Hematopoietic multipotent progenitor cell treated with erythropoietin and hydrocortisone succinate and interleukin-3 and kit ligand, for 6 days (in vitro differentiated cells): ENCODE data around the gene FZR1.

Source experiments
- DNase-seq: peaks from one replicate; pipeline ENCODE4 v3.0.0-alpha.2; 2015

The FZR1 gene

DNA sequence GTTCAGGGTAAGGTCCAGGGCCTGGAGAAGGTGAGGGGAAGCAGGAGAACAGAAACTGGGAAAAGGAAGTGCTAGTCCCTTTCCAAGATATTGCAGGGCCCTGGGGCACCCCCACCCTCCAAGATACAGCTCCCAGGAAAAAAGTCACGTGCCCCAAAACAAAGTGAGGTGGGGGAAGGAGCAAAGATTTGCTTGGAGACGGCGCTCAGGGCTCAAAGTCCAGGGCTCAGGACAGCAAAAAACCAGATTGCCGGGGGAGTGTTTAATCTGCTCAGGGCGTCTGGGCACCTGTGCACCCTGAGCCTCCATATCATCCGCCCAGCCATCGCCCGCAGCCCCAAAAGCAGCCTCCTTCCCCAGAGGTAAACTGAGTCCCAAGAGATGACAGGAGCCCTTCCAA, 32.1 kb upstream of the FZR1 start:
- no peak for DNase-seq

- no peak for DNase-seq
Observed at GRCh38 chr19:3474614-3475013, 31.5 kb upstream of the FZR1 start.

- DNase-seq: no peak
Observed at GRCh38 chr19:3475449-3475848, 30.7 kb upstream of the FZR1 start.

GRCh38 chr19:3476830-3477229, 29.3 kb upstream of the FZR1 start:
- DNase-seq: no peak

GRCh38 chr19:3477506-3477905, 28.6 kb upstream of the FZR1 start:
- no peak for DNase-seq

GRCh38 chr19:3477951-3478350, 28.2 kb upstream of the FZR1 start:
- no peak for DNase-seq

DNA sequence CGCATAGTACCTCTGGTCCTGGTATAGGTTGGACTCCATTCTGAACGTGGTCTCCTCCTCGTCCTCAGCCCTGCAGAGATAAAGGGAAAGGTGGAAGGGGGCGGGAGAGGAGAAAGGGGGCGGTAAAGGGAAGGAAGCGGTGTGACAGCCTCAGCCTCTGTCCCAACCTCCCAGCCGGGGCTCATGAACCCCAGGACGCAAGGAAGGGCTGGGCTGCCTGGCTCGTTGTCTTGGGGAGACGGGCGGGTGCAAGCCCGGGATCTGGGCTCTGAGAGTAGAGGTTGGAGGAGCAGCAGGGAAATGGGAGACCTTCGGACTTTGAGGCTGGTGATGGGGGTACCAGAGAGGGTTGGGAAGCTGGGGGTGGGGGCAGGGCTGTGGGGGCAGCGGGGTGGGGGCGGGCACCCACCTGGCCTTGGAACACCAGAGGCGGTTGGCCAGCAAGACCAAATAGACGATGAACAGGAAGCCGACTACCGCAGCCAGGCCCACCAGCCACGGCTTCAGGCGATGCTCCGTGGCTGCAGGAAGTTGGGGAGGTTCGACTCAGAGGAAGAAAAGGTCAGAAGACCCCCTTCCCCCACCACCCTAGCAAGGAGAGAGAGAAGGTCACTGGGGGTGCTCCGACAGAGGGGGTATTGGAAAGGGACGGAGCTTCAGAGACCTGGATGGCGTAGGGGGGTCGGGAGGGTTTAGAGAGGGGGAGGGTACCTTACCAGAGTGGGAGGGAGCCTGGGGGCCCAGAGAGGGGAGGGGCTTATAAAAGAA, 27.5 kb upstream of the FZR1 start:
- DNase-seq: peak; percentile 64

- peak; percentile 95 for DNase-seq
Observed at GRCh38 chr19:3479177-3479833, 26.8 kb upstream of the FZR1 start.

- peak; percentile 72 for DNase-seq
Observed at GRCh38 chr19:3479834-3480215, 26.3 kb upstream of the FZR1 start.

- peak; percentile 43 for DNase-seq
Observed at GRCh38 chr19:3480383-3481091, 25.6 kb upstream of the FZR1 start, which contains the start of gene SMIM24. SMIM24 (minus strand) TSS chr19:3480525; CDS start chr19:3480463, 62 bp downstream.

DNA sequence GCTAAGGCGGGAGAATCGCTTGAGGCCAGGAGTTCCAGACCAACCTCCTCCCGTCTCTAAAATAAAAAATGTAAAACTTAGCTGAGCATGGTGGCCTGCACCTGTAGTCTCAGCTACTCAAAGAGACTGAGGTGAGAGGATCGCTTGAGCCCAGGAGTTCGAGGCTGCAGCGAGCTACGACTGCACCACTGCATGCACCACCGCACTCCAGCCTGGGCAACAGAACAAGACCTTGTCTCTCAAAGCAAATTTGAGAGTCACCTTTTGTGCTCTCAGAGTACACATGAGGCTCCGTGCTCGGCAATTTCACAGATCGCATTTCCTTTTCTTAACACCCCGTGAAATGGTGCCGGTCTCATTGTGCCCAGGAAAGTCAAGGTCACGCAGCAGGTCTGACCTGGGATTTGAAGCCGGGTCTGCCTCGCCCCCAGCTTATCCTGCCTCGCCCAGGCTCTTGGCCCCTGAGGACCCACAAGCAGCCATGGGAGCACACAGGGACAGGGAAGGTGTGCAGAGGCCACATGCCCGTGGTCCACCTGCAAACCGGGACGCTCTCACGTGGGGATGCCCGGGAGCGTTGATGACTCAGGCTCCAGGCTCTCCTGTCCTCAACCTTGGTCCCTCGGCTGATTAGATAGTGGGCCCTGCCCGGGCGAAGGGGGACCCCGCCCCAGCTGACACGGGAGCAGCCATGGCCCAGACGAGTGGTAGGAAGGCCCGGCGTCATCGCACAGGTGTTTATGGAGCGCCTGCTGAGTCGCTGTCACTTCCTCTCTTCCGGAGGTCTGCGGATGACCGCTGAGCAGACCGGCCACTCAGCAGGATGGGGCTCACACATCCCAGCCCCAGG, 24.6 kb upstream of the FZR1 start:
- no peak for DNase-seq

DNA sequence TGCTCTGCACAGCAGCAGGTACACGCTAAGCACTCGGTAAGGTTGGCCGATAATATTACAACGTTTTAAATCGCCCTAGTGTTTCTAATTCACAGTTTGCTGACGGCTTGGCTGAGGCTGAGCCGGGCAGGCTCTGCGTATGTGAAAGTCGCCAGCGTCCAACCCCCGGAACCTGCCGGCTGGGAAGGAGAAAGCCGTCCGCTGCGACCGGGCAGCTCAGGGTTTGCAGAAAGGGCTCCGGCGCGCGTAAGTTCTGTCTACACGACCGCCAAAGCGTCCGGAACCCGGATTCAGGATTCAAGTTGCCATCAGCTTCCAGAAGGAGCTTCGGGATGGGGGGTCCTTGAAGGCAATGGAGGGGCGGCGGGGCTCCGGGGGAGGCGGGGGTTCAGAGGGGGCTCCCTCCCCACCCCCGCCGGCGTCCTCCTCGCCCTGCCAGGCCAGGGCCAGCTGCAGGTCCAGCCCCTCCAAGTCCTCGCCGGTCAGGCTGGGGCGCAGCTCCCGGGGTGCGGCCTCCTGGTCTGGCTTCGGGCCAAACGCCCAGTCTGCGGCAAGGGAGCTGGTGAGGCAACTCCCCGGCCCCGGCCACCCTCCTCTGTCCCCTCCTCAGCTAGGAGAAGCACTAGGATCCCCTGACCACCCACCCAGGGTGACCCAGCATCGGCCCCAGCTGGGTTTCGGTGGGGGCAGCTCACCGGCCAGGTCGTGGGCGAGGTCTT, 23.4 kb upstream of the FZR1 start:
- no peak for DNase-seq

DNA sequence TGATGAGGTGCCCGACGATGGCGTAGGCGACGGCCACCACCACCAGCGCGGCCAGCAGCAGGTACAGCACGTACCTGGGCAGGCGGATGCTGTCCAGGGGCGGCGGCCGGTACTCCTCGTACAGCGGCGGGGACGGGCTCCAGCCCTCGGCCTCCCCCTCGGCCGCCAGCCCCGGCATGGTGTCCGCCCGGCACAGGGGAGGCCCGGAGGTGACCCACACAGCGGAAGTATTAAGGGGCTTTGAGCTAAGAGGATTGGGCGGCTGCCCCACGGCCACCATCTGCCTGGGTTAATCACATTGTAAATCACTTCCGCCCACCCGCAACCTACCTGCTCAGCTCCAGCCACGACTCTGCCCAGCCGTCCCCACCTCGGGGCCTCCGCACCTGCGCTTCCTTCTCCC, 22.9 kb upstream of the FZR1 start, which contains the start of gene SMIM44:
Gene SMIM44, minus strand, starts transcription at position 216 of the 403 bp plus-strand sequence. Its CDS starts 38 bp downstream, at position 178.
- DNase-seq: no peak

- DNase-seq: no peak
Observed at GRCh38 chr19:3491396-3492119, 14.6 kb upstream of the FZR1 start.

GRCh38 chr19:3492131-3492839, 13.8 kb upstream of the FZR1 start:
- no peak for DNase-seq

DNA sequence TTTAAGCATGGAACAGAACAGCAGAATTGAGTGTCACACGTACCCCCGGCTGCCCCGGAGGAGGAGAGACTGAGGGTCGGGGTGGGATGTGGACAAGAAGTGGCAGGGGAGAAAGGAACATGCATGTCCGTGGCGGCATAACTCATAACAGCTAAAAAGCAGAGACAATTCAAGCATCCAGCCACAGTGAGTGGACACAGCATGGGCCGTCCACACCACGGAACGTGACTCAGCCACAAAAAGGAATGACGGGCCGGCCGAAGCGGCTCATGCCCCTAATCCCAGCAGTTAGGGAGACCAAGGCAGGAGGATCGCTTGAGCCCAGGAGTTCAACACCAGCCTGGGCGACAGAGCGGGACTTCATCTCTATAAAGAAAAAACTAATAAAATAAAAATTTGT, 13.2 kb upstream of the FZR1 start:
- DNase-seq: no peak

DNA sequence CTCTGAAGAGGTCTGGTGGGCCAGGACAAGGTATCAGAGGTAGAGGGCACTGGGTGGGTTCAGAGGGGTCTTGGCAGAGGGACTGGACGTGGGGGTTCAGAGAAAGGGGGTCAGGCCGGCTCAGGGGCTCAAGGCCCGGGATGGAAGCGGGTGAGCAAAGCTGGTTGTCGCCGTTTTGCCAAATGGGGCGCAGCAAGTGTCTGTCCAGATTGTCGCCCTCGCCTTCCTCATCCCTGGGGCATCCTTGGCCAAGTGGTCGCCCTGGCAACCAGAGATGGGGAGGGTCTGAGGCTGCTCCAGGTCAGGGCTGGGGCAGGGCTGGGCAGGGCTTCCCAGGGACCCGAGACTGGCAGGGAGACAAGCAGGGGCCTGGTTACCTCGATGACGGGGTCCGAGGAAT, 12.5 kb upstream of the FZR1 start:
- DNase-seq: no peak

DNA sequence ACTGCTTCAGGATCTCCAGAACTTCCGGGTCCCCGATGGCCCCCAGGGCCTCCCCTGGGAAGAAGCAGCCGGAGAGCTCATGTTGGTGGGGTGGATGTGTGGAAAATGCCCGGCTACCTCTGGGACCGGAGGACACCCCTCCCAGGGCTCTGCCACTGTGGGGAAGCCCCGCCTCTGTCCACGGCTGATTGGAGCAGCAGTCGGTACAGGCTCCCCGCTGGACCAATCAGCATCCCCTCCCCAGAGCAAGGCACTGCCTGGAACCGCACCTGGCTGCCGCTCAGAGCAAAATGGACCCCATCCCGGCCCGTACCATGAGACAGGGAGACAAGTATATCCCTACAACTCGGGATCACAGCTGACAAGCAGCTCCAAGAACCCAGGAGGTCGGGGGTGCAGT, 12.1 kb upstream of the FZR1 start:
- peak; percentile 51 for DNase-seq

- no peak for DNase-seq
Observed at GRCh38 chr19:3494559-3494958, 11.6 kb upstream of the FZR1 start.

DNA sequence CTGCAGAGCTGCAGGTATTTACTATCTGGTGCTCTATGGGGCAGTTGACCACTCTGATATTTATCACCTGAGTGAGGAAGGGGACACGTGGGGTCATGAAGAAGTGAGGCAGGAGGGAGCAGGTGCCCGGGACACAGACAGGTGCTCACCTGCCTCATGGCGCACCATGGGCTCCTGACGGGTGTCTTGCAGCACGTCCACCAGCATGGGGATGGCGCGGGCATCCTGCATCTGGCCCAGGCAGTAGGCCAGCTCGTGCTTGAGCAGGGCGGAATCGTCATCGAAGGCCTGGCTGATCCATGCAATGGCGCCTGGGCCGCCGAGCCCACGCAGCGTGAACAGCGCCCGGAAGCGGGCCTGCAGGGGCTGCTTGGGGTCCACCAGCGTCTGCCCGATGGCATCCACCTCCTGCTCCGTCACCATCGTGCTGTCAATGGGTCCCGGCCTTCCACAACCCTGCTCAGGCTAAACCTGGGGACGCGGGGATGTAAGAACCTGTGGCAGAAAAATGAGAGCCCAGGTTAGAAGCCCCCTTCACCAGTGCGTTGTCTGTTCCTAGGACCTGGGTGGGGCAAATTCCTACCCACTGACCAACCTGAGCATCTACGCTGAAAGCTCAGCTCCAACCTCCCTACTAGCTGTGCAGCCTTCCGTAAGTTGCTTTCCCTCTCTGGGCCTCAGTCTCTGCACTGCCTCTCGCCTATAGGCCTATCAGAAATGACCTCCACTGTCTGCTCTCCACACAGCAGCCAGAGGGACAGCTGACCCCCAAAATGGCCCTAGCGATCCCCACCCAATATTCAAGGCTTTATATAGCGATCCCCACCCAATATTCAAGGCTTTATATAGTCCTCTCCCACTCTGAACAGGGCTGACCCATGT, 9.5 kb upstream of the FZR1 start:
- no peak for DNase-seq
